MM.1S (cell line): Measurements from ENCODE around the gene DAPP1.
A peak's percentile ranks its signal among the peaks of the same experiment; 100 is the strongest.

ENCODE experiments used
- DNase-seq: peaks from one replicate; pipeline ENCODE4 v3.0.0-alpha.2; 2015
- H2AFZ ChIP-seq: fragments of 300-600 bp; sonication (generic); 2 replicates; pipeline ENCODE4 v1.6.0; 2016; ENCODE audit warnings: antibody characterized with exemption, low read length
- H3F3A ChIP-seq: fragments of 300-600 bp; sonication (generic); 2 replicates; pipeline ENCODE4 v1.6.1; 2016; ENCODE audit warnings: mild to moderate bottlenecking, antibody characterized with exemption, low read length, moderate library complexity, mixed read lengths; ENCODE audit not compliant: insufficient read depth
- H3K27ac ChIP-seq: fragments of 300-600 bp; sonication (generic); 2 replicates; pipeline ENCODE4 v1.5.1; 2016; ENCODE audit warnings: mild to moderate bottlenecking, low read length
- H3K27me3 ChIP-seq: fragments of 300-600 bp; sonication (generic); replicated peaks from 2 replicates; pipeline ENCODE4 v1.6.0; 2016; ENCODE audit warnings: low read length; ENCODE audit not compliant: insufficient read depth
- H3K36me3 ChIP-seq: fragments of 300-600 bp; sonication (generic); replicated peaks from 2 replicates; pipeline ENCODE4 v1.6.1; 2016; ENCODE audit warnings: mild to moderate bottlenecking, low read length, mixed read lengths; ENCODE audit not compliant: insufficient read depth
- H3K4me1 ChIP-seq: fragments of 300-600 bp; sonication (generic); 2 replicates; pipeline ENCODE4 v1.6.1; 2016; ENCODE audit warnings: low read length, mixed read lengths
- H3K4me2 ChIP-seq: fragments of 300-600 bp; sonication (generic); 2 replicates; pipeline ENCODE4 v1.6.0; 2016; ENCODE audit warnings: low read depth, low read length
- H3K4me3 ChIP-seq: fragments of 300-600 bp; sonication (generic); 2 replicates; pipeline ENCODE4 v1.5.1; 2016; ENCODE audit warnings: low read length, mixed read lengths
- H3K79me2 ChIP-seq: fragments of 300-600 bp; sonication (generic); 2 replicates; pipeline ENCODE4 v1.6.1; 2016; ENCODE audit warnings: mixed run types, low read length, mixed read lengths
- H3K9ac ChIP-seq: fragments of 300-600 bp; sonication (generic); 2 replicates; pipeline ENCODE4 v1.6.1; 2016; ENCODE audit warnings: low read length, mixed read lengths
- H3K9me2 ChIP-seq: fragments of 300-600 bp; sonication (generic); replicated peaks from 2 replicates; pipeline ENCODE4 v1.6.1; 2016; ENCODE audit warnings: mild to moderate bottlenecking, low read length, mixed read lengths; ENCODE audit not compliant: insufficient read depth
- H3K9me3 ChIP-seq: fragments of 300-600 bp; sonication (generic); replicated peaks from 2 replicates; pipeline ENCODE4 v1.6.1; 2016; ENCODE audit warnings: mild to moderate bottlenecking, low read length, mixed read lengths; ENCODE audit not compliant: insufficient read depth
- H4K20me1 ChIP-seq: fragments of 300-600 bp; sonication (generic); 2 replicates; pipeline ENCODE4 v1.6.1; 2016; ENCODE audit warnings: mild to moderate bottlenecking, low read length, moderate library complexity, mixed read lengths; ENCODE audit not compliant: insufficient read depth
- EZH2 ChIP-seq: fragments of 300-600 bp; sonication (generic); optimal IDR thresholded peaks from 2 replicates; pipeline ENCODE3; 2017; ENCODE audit warnings: low read depth, mild to moderate bottlenecking, antibody characterized with exemption, low read length, mixed read lengths
- EZH2phosphoT487 ChIP-seq: fragments of 300-600 bp; sonication (generic); IDR thresholded peaks from 2 replicates; pipeline ENCODE4 v1.6.1; 2018; ENCODE audit warnings: antibody characterized with exemption, low read length
- TF ChIP-seq, protein P1 (sequence below): fragments of 300-600 bp; sonication (generic); IDR thresholded peaks from 2 replicates; pipeline ENCODE4 v1.5.1; 2016; ENCODE audit warnings: antibody characterized with exemption, low read length, mixed read lengths

Gene DAPP1

DNA sequence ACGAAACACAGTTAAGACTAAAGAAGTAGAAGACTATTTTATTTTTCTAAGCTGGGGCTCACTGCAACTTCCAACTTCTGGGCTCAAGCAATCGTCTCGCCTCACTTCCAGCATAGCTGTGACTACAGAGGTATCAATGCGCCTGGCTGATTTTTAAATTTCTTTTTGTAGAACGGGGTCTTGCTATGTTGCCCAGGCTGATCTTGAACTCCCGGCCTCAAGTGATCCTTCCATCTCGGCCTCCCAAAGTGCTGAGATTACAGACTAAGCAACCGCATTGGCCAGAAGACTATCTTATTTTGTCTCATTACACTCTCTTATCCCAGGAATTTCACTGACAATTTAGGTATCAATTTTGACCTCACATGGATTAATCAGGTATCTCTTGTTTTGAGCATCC, 76.4 kb downstream of the DAPP1 start:
- H3F3A ChIP-seq = peaks cover 6% of the 10 kb centered on the region; the same call in 1 of the 2 replicates
- H3K4me3 ChIP-seq = peak overlapping the region; percentile 76
- H3K27ac ChIP-seq = no peak overlapping the region
- no peaks in the 10 kb centered on the region for H3K9me2 ChIP-seq
- H3K79me2 ChIP-seq = peaks cover 54% of the 10 kb centered on the region
- H2AFZ ChIP-seq = no peak overlapping the region
- TF ChIP-seq EZH2phosphoT487 = no peak
- TF ChIP-seq EZH2 = no peak
- TF ChIP-seq, protein P1, sequence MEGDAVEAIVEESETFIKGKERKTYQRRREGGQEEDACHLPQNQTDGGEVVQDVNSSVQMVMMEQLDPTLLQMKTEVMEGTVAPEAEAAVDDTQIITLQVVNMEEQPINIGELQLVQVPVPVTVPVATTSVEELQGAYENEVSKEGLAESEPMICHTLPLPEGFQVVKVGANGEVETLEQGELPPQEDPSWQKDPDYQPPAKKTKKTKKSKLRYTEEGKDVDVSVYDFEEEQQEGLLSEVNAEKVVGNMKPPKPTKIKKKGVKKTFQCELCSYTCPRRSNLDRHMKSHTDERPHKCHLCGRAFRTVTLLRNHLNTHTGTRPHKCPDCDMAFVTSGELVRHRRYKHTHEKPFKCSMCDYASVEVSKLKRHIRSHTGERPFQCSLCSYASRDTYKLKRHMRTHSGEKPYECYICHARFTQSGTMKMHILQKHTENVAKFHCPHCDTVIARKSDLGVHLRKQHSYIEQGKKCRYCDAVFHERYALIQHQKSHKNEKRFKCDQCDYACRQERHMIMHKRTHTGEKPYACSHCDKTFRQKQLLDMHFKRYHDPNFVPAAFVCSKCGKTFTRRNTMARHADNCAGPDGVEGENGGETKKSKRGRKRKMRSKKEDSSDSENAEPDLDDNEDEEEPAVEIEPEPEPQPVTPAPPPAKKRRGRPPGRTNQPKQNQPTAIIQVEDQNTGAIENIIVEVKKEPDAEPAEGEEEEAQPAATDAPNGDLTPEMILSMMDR = no peak
- DNase-seq = no peak
- peak overlapping the region; percentile 85 for H3K4me2 ChIP-seq
- no peaks in the 10 kb centered on the region for H3K27me3 ChIP-seq
- H3K4me1 ChIP-seq = peaks cover 7% of the 10 kb centered on the region
- H3K9me3 ChIP-seq = no peaks in the 10 kb centered on the region
- peak overlapping the region; percentile 75; the same call in 1 of the 2 replicates for H3K9ac ChIP-seq
- H3K36me3 ChIP-seq = no peaks in the 10 kb centered on the region
- H4K20me1 ChIP-seq = no peaks in the 10 kb centered on the region

DNA sequence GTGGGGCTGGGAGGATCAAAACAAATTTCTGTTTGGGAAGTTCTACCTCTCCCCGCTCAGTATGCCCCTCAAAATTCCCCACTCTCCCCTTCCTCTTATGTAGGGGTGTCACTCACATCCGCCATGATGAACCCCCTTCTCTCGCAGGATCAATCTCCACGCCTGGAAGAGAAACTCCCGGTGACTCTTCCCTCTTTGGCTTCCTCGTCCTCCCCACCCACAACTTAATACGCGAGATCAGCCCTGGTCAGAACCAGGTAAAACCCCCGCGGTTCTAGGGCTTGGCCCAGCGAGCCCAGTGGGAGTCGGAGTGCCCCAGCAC, 77.2 kb downstream of the DAPP1 start:
- no peaks in the 10 kb centered on the region for H3K27me3 ChIP-seq
- TF ChIP-seq EZH2phosphoT487 (no peak), EZH2 (no peak)
- TF ChIP-seq, protein P1 = no peak
- H3K36me3 ChIP-seq = no peaks in the 10 kb centered on the region
- H3K27ac ChIP-seq = peak overlapping the region; percentile 49; the same call in 1 of the 2 replicates
- peaks cover 7% of the 10 kb centered on the region for H3K4me1 ChIP-seq
- no peak for DNase-seq
- H3K9me2 ChIP-seq = no peaks in the 10 kb centered on the region
- H3K9me3 ChIP-seq = no peaks in the 10 kb centered on the region
- H4K20me1 ChIP-seq = no peaks in the 10 kb centered on the region
- H2AFZ ChIP-seq = peak overlapping the region; percentile 29; the same call in 1 of the 2 replicates
- peak overlapping the region; percentile 76 for H3K4me3 ChIP-seq
- H3F3A ChIP-seq = peaks cover 6% of the 10 kb centered on the region; the same call in 1 of the 2 replicates
- peak overlapping the region; percentile 75 for H3K9ac ChIP-seq
- H3K79me2 ChIP-seq = peaks cover 50% of the 10 kb centered on the region
- H3K4me2 ChIP-seq = peak overlapping the region; percentile 85

DNA sequence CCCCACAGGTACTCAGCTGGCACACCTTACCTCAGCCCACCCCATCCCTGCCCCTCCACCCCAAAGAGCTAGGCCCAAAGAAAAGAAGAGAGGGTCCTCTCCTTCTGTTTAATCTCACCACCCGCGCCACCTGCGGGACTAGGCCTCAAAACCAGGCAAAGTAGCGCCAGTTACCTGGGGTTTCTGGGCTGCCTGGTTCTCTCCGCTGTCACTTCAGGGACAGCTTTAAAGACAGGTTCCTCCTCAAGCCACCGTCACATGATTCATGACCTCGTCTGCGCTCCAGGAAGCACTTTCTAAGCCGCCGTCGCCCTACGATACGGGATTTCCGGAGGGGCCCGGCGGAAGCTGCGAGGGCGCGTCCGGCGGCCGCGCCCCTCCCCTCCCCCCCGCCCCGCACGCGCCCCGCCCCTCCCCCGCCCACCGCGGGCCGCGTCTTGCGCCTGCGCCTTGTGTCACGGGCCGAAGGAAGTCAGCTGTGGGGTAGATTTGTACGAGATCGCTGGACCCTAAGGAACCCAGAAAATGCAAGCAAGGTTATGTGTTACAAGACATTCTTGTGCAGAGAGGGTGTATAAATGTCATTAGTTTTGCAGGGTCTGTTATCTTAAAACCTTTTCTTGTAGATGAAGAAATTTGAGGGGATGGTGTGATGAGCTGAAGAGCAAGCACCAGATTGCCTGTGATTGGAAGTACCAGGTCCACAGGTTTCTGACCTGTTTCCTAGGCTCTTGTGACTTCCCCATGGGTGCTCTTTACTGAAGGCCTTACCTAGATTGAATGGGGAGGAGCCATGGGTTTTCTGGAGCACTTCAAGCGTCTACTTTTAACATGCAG, 77.8 kb downstream of the DAPP1 start, which contains the start of gene LAMTOR3:
LAMTOR3 (minus strand) TSS at position 267 of the 837 bp plus-strand sequence. CDS start 464 bp downstream, outside the sequence.
- Histone ChIP-seq H3K4me3 (peak within 1 kb of the TSS; percentile 76), H3K9me2 (no peaks in the 10 kb centered on the region), H3K79me2 (peaks cover 47% of the 10 kb centered on the region), H3K9ac (peak within 1 kb of the TSS; percentile 75), H3K9me3 (no peaks in the 10 kb centered on the region), H2AFZ (peak within 1 kb of the TSS; percentile 81), H3K36me3 (no peaks in the 10 kb centered on the region), H3K27me3 (no peaks in the 10 kb centered on the region), H3F3A (peaks cover 6% of the 10 kb centered on the region; the same call in 1 of the 2 replicates), H4K20me1 (no peaks in the 10 kb centered on the region), H3K27ac (peak within 1 kb of the TSS; percentile 49; the same call in 1 of the 2 replicates), H3K4me2 (peak within 1 kb of the TSS; percentile 85), H3K4me1 (peaks cover 7% of the 10 kb centered on the region)
- TF ChIP-seq EZH2phosphoT487 (no peak), EZH2 (no peak)
- TF ChIP-seq, protein P1 = no peak
- DNase-seq = peak; percentile 96
